Measurements from ENCODE around the gene SLC47A2.

GRCh38 chr17:19717031-19717360, 612 bp upstream of the SLC47A2 start:
- TF ChIP-seq CTCF (IDR thresholded peaks at IDR 0.05; ENCODE audit: low read depth, low read length) (no peak), EZH2phosphoT487 (IDR thresholded peaks at IDR 0.05; ENCODE audit: low read depth) (no peak)
